ENCODE data around the gene TRMT11. TPM values are rescaled to one million over a fixed set of nuclear protein-coding genes. Genes with fewer than 3 reads are reported as not detected.

TRMT11 gene
- total and polyA plus RNA-seq, 2 of the 8 experiments (the other 6 are each of a cell fraction or from before 2014, with no cell fraction given), result 19.7 to 32.4 TPM

DNA sequence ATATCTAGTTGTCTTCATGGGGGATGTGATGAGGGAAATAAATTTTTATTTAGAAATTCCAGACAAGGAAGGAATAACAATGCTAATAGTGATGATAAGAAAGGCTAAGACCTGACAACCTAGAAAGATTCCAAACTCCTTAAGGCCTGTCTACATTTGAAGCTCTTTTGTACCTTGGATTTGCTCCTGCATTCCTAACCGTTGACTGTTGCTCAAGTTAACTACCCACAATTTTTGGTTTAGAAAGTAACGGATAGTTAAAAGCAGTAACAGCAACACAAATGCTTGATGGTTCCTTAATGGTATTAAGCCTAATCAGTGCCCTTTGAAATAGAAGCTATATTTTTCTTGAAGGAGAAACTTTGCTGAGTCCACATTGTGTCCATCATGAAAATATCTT, 52.9 kb downstream of the TRMT11 start:
- no peaks in the 10 kb centered on the region for H4K20me1 ChIP-seq (replicated peaks in 1 of 2; ENCODE audit: control insufficient read depth in 1 of 2, insufficient read depth in 2 of 2, low read length in 2 of 2)
- CTCF ChIA-PET (ENCODE audit: partially characterized antibody), result interaction anchor here (0.5 to 1.1 kb wide), 2 partner anchors 15 to 591 kb away, joined by 3 read pairs; no protein-coding TSS in a partner anchor
- no peak overlapping the region for H4K8ac ChIP-seq (ENCODE audit: extremely low read depth, insufficient read depth, low read length)
- H3K79me2 ChIP-seq (ENCODE audit: control insufficient read depth in 1 of 2, insufficient read depth in 2 of 2, low read length in 2 of 2), result no peaks in the 10 kb centered on the region
- no peak overlapping the region for H3K27ac ChIP-seq (ENCODE audit: low read depth, low read length)
- TF ChIP-seq BACH1 (IDR thresholded peaks at IDR 0.05; ENCODE audit: low read length), result no peak
- TF ChIP-seq NANOG (IDR thresholded peaks at IDR 0.05; ENCODE audit: insufficient read depth, low read depth, low read length, poor library complexity, severe bottlenecking), result no peak
- TF ChIP-seq BRCA1 (IDR thresholded peaks at IDR 0.05; ENCODE audit: low read depth, low read length), result no peak
- TF ChIP-seq SIRT6 (IDR thresholded peaks at IDR 0.05; ENCODE audit: low read length), result no peak
- no peak for TF ChIP-seq EP300 (IDR thresholded peaks at IDR 0.05; ENCODE audit: borderline replicate concordance in 1 of 2, low read depth in 2 of 2, low read length in 2 of 2)
- no peak for TF ChIP-seq FOSL1 (IDR thresholded peaks at IDR 0.05; ENCODE audit: insufficient read depth, low read depth, low read length)
- no peak for TF ChIP-seq GABPA (IDR thresholded peaks at IDR 0.05; ENCODE audit: borderline replicate concordance, insufficient read depth, low read length)
- H2AK5ac ChIP-seq (ENCODE audit: low read depth, low read length), result no peak overlapping the region
- H3K56ac ChIP-seq (replicated peaks; ENCODE audit: insufficient read length, low read depth, low read length), result no peak overlapping the region
- H3K23ac ChIP-seq (ENCODE audit: insufficient read length), result no peak overlapping the region
- H2BK15ac ChIP-seq (ENCODE audit: low read length), result no peak overlapping the region
- no peaks in the 10 kb centered on the region for H3K9me3 ChIP-seq (ENCODE audit: insufficient read depth in 2 of 2, low read depth in 1 of 2, low read length in 1 of 2)
- no peak for FAIRE-seq
- no peak overlapping the region for H2BK5ac ChIP-seq (ENCODE audit: low read depth, low read length)
- H3K4me3 ChIP-seq (ENCODE audit: extremely low read depth in 1 of 4, insufficient read depth in 2 of 4, low read depth in 3 of 4, low read length in 4 of 4), result no peak overlapping the region
- no peak overlapping the region for H4K91ac ChIP-seq (replicated peaks; ENCODE audit: insufficient read length, low read length)
- POLR2A ChIA-PET (ENCODE audit: partially characterized antibody), result no interaction called here
- H3K14ac ChIP-seq (ENCODE audit: insufficient read length), result no peak overlapping the region
- H2BK120ac ChIP-seq (replicated peaks; ENCODE audit: low read depth, low read length), result no peak overlapping the region
- H3K18ac ChIP-seq (ENCODE audit: extremely low read depth, low read length), result no peak overlapping the region
- peaks cover 2 to 36% (median 15%) of the 10 kb centered on the region in 4 experiments; a peak in 6 of 8 replicates for H3K36me3 ChIP-seq (ENCODE audit: control insufficient read depth in 2 of 4, insufficient read depth in 4 of 4, low read length in 3 of 4)
- no peaks in the 10 kb centered on the region; a peak in 2 of 7 replicates for H3K4me1 ChIP-seq (replicated peaks in 1 of 4; ENCODE audit: control insufficient read depth in 3 of 4, insufficient read depth in 4 of 4, low read length in 3 of 4)
- H2AFZ ChIP-seq (ENCODE audit: low read length), result no peak overlapping the region
- DNase-seq (ENCODE audit: low read depth in 1 of 2, low spot score in 2 of 2), result no peak
- no peak overlapping the region for H2BK12ac ChIP-seq (ENCODE audit: low read depth, low read length)
- no peaks in the 10 kb centered on the region for H3K79me1 ChIP-seq (ENCODE audit: low read depth, low read length)
- WGBS, 2 experiments (ENCODE audit: extremely low coverage in 1 of 2, insufficient coverage in 1 of 2, insufficient read length in 1 of 2, insufficient replicate concordance in 2 of 2, low coverage in 1 of 2, low lambda C conversion rate in 2 of 2, missing lambda C conversion rate in 1 of 2), result 94% methylated on average over 2 of the region's 2 CpGs; no CpG with 5 or more reads in 1 of the 2 experiments
- no peaks in the 10 kb centered on the region for H3K27me3 ChIP-seq (replicated peaks in 1 of 4; ENCODE audit: control insufficient read depth in 3 of 4, extremely low read depth in 1 of 4, insufficient read depth in 3 of 4, low read length in 3 of 4)
- H3K23me2 ChIP-seq (ENCODE audit: low read depth, low read length), result no peaks in the 10 kb centered on the region
- H2BK20ac ChIP-seq (ENCODE audit: low read length), result no peak overlapping the region
- H3K9ac ChIP-seq (replicated peaks in 1 of 4; ENCODE audit: extremely low read depth in 1 of 4, low read depth in 3 of 4, low read length in 3 of 4), result no peak overlapping the region
- no peak overlapping the region for H3K4me2 ChIP-seq (ENCODE audit: insufficient read depth in 1 of 2, low read depth in 2 of 2, low read length in 2 of 2)
- H4K5ac ChIP-seq (ENCODE audit: insufficient read length, low read depth, low read length), result no peak overlapping the region
- H3K4ac ChIP-seq (replicated peaks; ENCODE audit: insufficient read length, low read depth, low read length), result no peak overlapping the region
